M059J (cell line): ENCODE measurements around the gene GNAL. TPM values are rescaled to one million over a fixed set of nuclear protein-coding genes. Genes with fewer than 3 reads are reported as not detected.

ENCODE experiments used
- DNase-seq: peaks from one replicate; pipeline ENCODE4 v3.0.0-alpha.2; 2012; ENCODE audit warnings: low read depth
- total RNA-seq: library from RNA; depleted of rRNA; stranded (reverse); fragments of >200 nt; shearing (Covaris generic); gene quantifications from 2 replicates; pipeline ENCODE4 v1.2.3, GENCODE V29; 2014

GNAL gene
- total RNA-seq, 1 experiment from 2014 or later, result 0.15 TPM

- no peak for DNase-seq
Observed at GRCh38 chr18:11724781-11725180, 35.7 kb downstream of the GNAL start.

- peak; percentile 6 for DNase-seq
Observed at GRCh38 chr18:11726556-11726955, 37.5 kb downstream of the GNAL start.

- DNase-seq, result peak; percentile 18
Observed at GRCh38 chr18:11728249-11728648, 39.2 kb downstream of the GNAL start.

GRCh38 chr18:11729556-11729955, 40.5 kb downstream of the GNAL start:
- DNase-seq, result peak; percentile 53

GRCh38 chr18:11733031-11733430, 44.0 kb downstream of the GNAL start:
- DNase-seq, result peak; percentile 61

- no peak for DNase-seq
Observed at GRCh38 chr18:11736656-11737055, 47.6 kb downstream of the GNAL start.

DNA sequence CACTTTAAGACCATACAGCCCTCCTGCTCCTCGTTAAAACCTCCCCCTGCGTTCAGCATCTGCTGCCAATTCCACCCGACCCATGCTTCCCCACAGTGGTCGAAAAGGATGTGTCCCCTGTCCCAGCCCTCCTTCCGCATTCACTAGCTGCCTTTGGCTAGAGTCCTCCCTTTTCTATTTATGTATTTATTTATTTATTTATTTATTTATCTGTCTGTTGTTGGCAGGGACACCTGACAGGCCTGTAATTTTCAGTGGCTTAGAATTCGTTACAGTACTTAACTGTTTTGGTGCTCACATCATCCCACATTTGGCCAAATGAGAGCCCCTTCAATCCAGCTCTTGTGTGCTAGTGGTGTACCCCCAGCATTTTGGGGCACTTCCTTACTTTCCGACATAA, 50.8 kb downstream of the GNAL start:
- DNase-seq, result no peak

DNA sequence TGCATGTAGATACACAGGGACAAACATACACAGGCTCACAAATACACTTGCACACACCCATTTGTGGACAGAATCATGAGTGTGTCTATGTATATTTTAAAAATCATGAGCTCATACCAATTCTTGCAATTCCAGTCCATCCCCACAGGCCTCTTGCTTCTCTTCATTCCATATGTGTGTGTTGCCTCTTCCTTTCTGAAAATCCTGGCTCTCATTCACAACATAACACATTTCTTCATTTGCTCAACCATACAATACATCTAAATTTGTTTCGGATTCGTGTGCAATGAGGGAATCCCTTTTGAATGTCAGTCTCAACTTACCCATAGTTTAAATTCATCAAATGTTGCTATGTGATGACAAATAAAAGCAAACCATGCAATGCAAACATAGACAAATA, 51.4 kb downstream of the GNAL start:
- DNase-seq, result no peak

- peak; percentile 14 for DNase-seq
Observed at GRCh38 chr18:11741505-11742145, 52.6 kb downstream of the GNAL start.

DNA sequence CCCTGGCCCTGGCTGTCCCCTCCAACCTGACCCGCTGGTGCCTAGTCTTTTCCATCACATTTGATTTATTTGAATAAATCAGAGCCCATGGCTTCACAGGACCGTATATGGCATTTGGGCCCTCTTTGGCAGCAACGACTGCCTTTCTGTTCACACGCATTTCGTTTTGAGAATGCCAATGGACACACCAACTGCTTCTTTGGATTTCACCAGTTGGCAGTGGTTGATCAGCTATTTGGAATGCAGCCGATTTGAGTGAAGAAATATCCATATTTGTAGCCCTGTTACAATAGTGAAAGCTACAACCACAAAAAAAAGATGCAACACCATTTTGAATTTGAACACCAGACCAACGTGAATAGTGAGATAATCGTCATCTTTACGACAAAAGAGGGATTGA, 56.5 kb downstream of the GNAL start:
- DNase-seq, result no peak

GRCh38 chr18:11747286-11747685, 58.2 kb downstream of the GNAL start:
- DNase-seq, result no peak

- no peak for DNase-seq
Observed at GRCh38 chr18:11747731-11748130, 58.7 kb downstream of the GNAL start.

DNA sequence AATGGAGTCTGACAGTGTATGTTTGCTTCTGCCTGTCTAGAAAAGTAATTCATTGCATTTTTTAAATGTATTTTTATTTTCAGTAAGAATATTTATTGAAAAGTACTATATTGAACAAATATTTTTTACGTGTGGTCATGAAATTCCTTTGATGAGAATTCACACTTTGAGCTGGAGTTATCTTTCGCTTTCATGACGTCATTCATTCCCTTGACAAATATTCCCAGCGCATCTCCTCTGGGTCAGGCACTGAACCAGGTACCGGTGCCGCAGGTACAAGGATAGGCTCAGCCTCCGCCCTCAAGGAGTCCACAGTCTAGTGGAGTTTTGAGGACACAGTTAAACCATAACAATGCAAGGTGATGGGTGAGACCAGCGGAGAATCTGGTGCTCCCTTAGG, 60.2 kb downstream of the GNAL start:
- no peak for DNase-seq

DNA sequence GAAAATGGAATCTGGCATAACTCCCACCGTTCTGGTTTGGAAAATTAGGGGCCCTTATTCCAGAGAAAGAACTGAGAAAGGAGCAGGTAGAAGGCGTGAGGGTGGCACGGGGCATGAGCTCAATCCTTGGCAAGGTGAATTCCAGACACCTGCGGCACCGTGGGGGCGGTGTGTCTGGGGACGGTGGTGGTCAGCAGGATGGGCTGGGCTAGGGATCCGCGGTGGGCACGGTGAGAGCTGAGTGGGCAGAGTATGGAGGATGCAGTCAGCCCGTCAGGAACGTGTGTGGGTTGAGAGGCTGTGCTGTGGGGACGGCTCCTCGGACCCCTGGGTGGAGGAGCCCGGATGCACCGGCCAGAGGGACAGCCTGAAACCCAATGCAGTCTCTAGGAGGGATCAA, 61.1 kb downstream of the GNAL start:
- no peak for DNase-seq

- no peak for DNase-seq
Observed at GRCh38 chr18:11750581-11751310, 61.7 kb downstream of the GNAL start.

DNA sequence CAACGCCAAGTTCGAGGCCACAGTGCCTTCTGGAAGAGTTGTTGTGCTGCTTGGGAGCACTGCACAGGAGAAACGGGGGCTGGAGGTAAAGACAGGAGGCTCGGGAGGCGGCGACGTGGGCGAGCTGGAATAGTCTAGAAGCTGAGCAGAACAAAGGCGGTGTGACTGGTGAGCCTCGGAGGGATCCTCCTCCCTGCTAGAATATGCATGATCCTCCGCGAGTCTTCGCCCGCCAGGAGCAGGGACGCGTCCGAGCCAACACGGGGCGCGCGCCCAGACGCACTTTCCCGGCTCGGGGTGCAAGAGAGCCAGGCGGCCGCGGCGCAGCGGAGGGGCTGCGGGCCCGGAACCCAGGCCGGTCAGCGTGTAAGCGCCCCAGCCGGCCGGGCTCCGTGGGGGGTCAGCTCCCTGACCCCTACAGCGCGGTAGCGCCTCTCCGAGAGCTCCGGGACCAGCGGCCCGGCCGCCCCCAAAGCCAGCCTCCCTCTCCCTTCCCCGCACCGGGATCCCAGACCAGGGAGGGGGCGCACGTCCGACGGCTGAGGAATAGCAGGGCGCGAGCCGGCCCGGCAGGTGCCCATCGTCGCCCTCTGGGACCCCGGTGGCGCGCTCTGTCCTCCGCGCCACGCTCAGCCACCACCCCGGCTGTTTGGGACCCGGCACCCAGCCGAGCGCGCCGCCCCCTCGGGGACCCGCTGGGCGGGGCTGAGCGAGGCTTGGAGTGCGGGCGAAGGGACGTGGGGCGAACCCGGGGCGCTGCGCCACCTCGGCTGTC, 62.5 kb downstream of the GNAL start:
- DNase-seq, result no peak

DNA sequence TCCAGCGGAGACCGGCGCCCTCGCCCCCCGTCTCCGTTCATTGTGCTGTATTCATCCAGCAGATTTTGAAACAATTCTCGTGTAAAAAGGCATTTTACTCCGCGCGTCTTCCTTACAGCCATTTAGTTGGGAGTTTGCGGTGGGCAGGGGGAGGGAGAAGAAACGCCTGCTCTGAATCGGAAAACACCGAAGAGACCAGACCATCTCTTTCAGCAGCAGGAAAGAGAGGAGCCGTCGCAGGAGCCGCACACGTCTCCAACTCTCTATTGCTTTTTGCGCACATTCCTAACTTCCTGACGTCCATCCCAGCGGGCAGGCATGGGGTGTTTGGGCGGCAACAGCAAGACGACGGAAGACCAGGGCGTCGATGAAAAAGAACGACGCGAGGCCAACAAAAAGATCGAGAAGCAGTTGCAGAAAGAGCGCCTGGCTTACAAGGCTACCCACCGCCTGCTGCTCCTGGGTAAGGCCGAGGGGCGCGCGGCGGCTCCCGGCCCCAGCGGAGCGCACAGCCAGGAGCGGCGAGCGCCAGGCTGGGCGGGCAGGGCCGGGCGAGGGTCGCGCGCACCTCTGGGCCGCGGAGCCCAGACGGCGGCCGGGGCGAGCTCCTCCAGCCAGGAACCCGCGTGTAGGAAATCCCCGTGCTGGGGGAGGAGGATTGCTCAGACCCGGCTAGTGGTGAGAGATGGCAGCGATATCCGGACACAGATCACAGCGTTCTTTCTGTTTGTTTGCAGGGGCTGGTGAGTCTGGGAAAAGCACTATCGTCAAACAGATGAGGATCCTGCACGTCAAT, 63.2 kb downstream of the GNAL start:
- peak; percentile 26 for DNase-seq

DNA sequence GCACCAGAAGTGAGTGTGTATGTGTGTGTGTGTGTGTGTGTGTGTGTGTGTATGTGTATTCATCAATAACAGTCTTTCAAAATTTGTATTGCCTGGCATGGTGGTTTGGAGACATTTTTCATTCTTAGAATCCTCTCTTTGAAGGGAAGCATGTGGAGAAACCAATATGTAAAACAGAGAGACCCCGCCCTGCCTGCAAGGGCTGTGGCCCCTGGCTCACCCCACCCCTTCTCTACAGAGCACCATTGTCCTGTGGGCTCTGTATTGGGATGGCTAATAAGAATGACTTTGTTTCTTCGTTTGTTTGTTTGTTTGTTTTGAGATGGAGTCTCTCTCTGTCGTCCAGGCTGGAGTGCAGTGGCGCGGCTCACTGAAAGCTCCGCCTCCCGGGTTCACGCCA, 65.9 kb downstream of the GNAL start:
- no peak for DNase-seq

- DNase-seq, result no peak
Observed at GRCh38 chr18:11757084-11757590, 68.1 kb downstream of the GNAL start.

DNA sequence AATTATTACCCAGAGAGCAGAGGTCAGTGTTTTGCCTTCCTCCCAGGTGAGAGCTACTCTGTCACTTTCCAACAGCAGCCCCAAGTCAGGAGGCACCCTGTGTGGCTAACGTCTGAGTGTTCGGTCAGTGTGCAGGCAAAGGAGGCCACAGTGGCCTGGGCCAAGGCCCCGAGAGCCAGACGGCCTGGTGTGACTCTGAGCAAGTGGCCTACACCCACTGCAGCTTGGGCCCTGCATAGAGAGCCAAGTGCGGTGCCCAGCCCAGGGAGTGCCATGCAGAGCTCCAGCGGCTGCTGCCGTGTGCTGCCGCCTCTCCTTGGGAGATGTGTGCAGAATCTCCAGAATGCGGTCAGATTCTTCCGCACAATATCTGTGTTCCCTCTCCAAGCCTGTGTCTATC, 70.4 kb downstream of the GNAL start:
- no peak for DNase-seq

DNA sequence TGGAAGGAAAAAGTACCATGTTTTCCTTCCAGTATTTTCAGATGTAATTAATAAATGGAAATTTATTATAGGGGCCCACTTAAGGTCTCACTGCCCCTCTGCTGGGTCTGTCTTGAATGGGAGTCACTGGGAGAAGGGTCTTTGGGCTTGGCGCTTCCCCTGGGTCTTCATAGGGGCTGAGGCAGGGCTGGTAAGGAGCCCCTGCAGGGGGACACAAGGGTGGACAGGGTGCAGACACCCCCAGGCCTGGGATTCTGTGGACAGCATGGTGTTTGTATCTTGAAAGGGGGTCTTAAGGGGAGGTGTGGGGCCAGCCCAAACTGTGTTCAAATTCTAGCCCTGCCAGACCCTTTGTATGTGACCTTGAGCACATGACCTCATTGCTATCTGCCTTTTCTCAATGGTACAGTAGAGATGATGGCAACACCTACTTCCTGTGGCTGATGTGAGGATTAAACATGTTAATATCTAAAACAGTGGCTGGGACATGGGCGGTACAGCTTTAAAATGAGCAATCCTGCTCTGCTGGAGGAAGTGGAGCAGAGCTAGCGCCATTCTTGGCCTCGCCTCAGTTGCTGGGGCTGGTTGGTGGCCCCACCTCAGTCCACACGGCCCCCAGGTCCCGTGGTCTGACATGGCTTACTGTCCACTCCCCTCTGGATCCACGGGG, 71.6 kb downstream of the GNAL start:
- no peak for DNase-seq
